Epidermal melanocyte (primary cell): Measurements from ENCODE around the gene TMEM130.
A peak's percentile ranks its signal among the peaks of the same experiment; 100 is the strongest.
"Not testable (repeated sequence)": the region's sequence is repeated elsewhere in the genome, so short reads cannot be mapped to it uniquely, and the experiment has no call there.

Experiments used
- DNase-seq: peaks from one replicate; pipeline ENCODE4 v3.0.0; 2011; ENCODE audit warnings: low spot score; ENCODE audit not compliant: insufficient read length

TMEM130 gene

GRCh38 chr7:98842552-98842951, 27.3 kb downstream of the TMEM130 start:
- DNase-seq: not testable (repeated sequence)

- DNase-seq: peak; percentile 63
Observed at GRCh38 chr7:98841179-98841997, 28.4 kb downstream of the TMEM130 start.

- DNase-seq: no peak
Observed at GRCh38 chr7:98840722-98841121, 29.1 kb downstream of the TMEM130 start.

- DNase-seq: no peak
Observed at GRCh38 chr7:98840096-98840495, 29.7 kb downstream of the TMEM130 start.

GRCh38 chr7:98837630-98837972, 32.2 kb downstream of the TMEM130 start:
- no peak for DNase-seq

- no peak for DNase-seq
Observed at GRCh38 chr7:98836811-98837629, 32.8 kb downstream of the TMEM130 start.

- no peak for DNase-seq
Observed at GRCh38 chr7:98834949-98835348, 34.9 kb downstream of the TMEM130 start.

GRCh38 chr7:98833022-98833421, 36.8 kb downstream of the TMEM130 start:
- no peak for DNase-seq

- DNase-seq: no peak
Observed at GRCh38 chr7:98831641-98832221, 38.1 kb downstream of the TMEM130 start.

- DNase-seq: no peak
Observed at GRCh38 chr7:98830972-98831548, 38.8 kb downstream of the TMEM130 start.

GRCh38 chr7:98828368-98828767, 41.4 kb downstream of the TMEM130 start:
- no peak for DNase-seq

GRCh38 chr7:98827258-98827657, 42.6 kb downstream of the TMEM130 start:
- no peak for DNase-seq

- DNase-seq: no peak
Observed at GRCh38 chr7:98826811-98827231, 43.0 kb downstream of the TMEM130 start.

- no peak for DNase-seq
Observed at GRCh38 chr7:98826387-98826786, 43.4 kb downstream of the TMEM130 start.

- no peak for DNase-seq
Observed at GRCh38 chr7:98823226-98823625, 46.6 kb downstream of the TMEM130 start.

- DNase-seq: no peak
Observed at GRCh38 chr7:98821348-98821747, 48.5 kb downstream of the TMEM130 start.

GRCh38 chr7:98816967-98817710, 52.7 kb downstream of the TMEM130 start:
- no peak for DNase-seq

- no peak for DNase-seq
Observed at GRCh38 chr7:98816241-98816640, 53.6 kb downstream of the TMEM130 start.

- DNase-seq: no peak
Observed at GRCh38 chr7:98815313-98815712, 54.5 kb downstream of the TMEM130 start.

- DNase-seq: no peak
Observed at GRCh38 chr7:98811299-98811698, 58.5 kb downstream of the TMEM130 start.

- DNase-seq: no peak
Observed at GRCh38 chr7:98810153-98810802, 59.5 kb downstream of the TMEM130 start.
